ENCODE data around the gene GTF3A.

- no peak for TF ChIP-seq CREB1 (CRISPR knock-in tag; IDR thresholded peaks at IDR 0.05; ENCODE audit: low read depth)
- TF ChIP-seq CTCF (conservative IDR thresholded peaks at IDR 0.05; ENCODE audit: low read depth in 2 of 2) = no peak
Measured at GRCh38 chr13:27389891-27390290, 34.5 kb upstream of the GTF3A start.

All from GM23338 (cell line).